Colonic mucosa (tissue), 4 donors: ENCODE results near the gene C13orf42. TPM values are rescaled to one million over a fixed set of nuclear protein-coding genes. Genes with fewer than 3 reads are reported as not detected.

Experiments used
- DNase-seq: peaks from one replicate; pipeline ENCODE4 v3.0.0-alpha.2; 2020
- H3K27ac ChIP-seq: fragments of 200-600 bp; one replicate; pipeline ENCODE4 v1.8.0; 2021
- H3K27me3 ChIP-seq: fragments of 200-600 bp; one replicate; pipeline ENCODE4 v1.8.0; 2021
- H3K36me3 ChIP-seq: fragments of 200-600 bp; one replicate; pipeline ENCODE4 v1.8.0; 2021
- H3K4me1 ChIP-seq: fragments of 200-600 bp; one replicate; pipeline ENCODE4 v1.8.0; 2021; ENCODE audit warnings: mild to moderate bottlenecking
- H3K4me3 ChIP-seq: fragments of 200-600 bp; one replicate; pipeline ENCODE4 v1.8.0; 2021
- H3K9ac ChIP-seq, 2 donors: one replicate each; pipeline ENCODE4 v1.7.0; 2013; ENCODE audit warnings: control low read depth in 2 of 2, low read depth in 2 of 2, low read length in 2 of 2
- H3K9me3 ChIP-seq: fragments of 200-600 bp; one replicate; pipeline ENCODE4 v1.8.0; 2021
- CTCF ChIP-seq: fragments of 200-600 bp; IDR thresholded peaks from one replicate; pipeline ENCODE4 v1.8.0; 2022; ENCODE audit warnings: antibody characterized with exemption, mild to moderate bottlenecking
- intact Hi-C: fragments of 100-400 bp; cut with DNase I; formaldehyde crosslinking; loops from one replicate; pipeline ENCODE4 v1.14.1; 2022
- total RNA-seq, 2 donors: library from RNA; stranded (reverse); fragmentation: NEBNext Ultra II Directional in 1 of 2; extraction: Animal tissue kit (Norgen Biotek cat#: 25700) in 1 of 2; gene quantifications; one replicate each; pipeline ENCODE4 v1.2.1, GENCODE V29; 2021
- donor health status: healthy.
- donor health status: DM: no; HTN: no; CAD: no.
- donor health status: DM: no; HTN: no; CAD: no.

Gene C13orf42
- total RNA-seq, 2 donors from 2014 or later = not detected

GRCh38 chr13:51064753-51065152, 46.3 kb downstream of the C13orf42 start:
- Histone ChIP-seq H3K4me1 (no peaks in the 10 kb centered on the region), H3K36me3 (no peaks in the 10 kb centered on the region), H3K27me3 (no peaks in the 10 kb centered on the region), H3K4me3 (no peak overlapping the region), H3K27ac (no peak overlapping the region), H3K9me3 (no peaks in the 10 kb centered on the region), H3K9ac (no peak overlapping the region)
- DNase-seq = no peak
- no peak for TF ChIP-seq CTCF
- intact Hi-C loops = no loop called here

DNA sequence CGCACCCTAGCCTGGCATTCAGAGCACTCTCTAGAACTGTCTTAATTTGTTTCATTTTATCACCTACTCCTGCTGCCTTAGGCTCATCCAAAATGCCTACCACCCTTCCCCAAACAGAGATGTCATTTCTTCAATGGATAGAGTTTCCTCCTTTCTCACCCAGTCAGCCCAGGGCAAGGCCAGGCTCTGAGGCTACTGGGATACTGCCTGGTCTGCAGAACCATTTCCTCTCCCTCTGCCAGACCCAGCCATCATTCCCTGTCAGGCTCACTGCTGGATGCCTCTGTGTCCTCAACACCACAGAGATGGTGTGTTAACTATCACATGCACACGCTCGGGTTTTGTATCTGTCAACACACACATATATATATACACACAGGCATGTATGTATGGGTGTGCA, 47.2 kb downstream of the C13orf42 start:
- no peak overlapping the region for H3K9ac ChIP-seq
- H3K9me3 ChIP-seq = no peaks in the 10 kb centered on the region
- H3K27ac ChIP-seq = no peak overlapping the region
- intact Hi-C loops = no loop called here
- no peaks in the 10 kb centered on the region for H3K36me3 ChIP-seq
- H3K4me3 ChIP-seq = no peak overlapping the region
- no peak for DNase-seq
- no peak for TF ChIP-seq CTCF
- H3K4me1 ChIP-seq = no peaks in the 10 kb centered on the region
- H3K27me3 ChIP-seq = no peaks in the 10 kb centered on the region

DNA sequence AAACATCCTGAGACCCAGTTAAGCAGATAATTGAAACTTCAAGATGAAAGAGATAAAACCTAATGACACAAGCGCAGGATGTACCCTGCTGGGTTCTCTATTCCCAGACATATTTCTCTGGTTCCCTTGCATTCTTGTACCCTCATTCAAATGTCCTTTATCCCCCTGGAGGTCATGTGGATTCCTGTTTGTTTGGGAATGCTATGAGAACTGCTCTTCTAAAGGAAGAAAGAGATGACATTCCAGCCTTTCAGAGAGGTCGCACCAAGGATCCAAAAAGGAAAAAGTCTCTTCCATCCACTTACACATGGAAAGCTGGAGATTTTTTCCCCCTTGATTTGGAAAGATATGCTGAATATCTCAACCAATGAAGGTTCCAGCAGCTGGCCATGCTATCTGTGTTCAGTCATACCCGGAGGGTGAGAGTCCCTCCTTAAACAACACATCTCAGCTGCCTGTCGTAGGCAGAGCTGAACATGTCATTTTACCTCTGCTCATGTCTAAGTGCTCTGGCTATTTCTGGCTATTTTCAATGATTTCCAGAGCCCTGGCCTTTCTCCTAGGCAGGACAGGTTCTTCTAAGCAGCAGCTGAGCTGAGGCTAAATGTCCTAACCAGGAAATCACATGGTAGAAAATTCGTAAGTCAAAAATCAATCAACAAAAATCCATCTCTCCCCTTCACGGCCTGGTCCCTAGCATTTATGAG, 52.5 kb downstream of the C13orf42 start:
- no peak for TF ChIP-seq CTCF
- Histone ChIP-seq H3K4me1 (no peaks in the 10 kb centered on the region), H3K27me3 (no peaks in the 10 kb centered on the region), H3K4me3 (no peak overlapping the region), H3K27ac (no peak overlapping the region), H3K36me3 (no peaks in the 10 kb centered on the region), H3K9ac (no peak overlapping the region), H3K9me3 (no peaks in the 10 kb centered on the region)
- intact Hi-C loops = no loop called here
- no peak for DNase-seq

- no peak overlapping the region for H3K4me3 ChIP-seq
- no peak overlapping the region for H3K9ac ChIP-seq
- no peak for DNase-seq
- H3K27ac ChIP-seq = no peak overlapping the region
- H3K4me1 ChIP-seq = no peaks in the 10 kb centered on the region
- intact Hi-C loops = no loop called here
- no peaks in the 10 kb centered on the region for H3K27me3 ChIP-seq
- TF ChIP-seq CTCF = no peak
- H3K9me3 ChIP-seq = no peaks in the 10 kb centered on the region
- no peaks in the 10 kb centered on the region for H3K36me3 ChIP-seq
These were observed 53.2 kb downstream of the C13orf42 start for GRCh38 chr13:51057906-51058305.

DNA sequence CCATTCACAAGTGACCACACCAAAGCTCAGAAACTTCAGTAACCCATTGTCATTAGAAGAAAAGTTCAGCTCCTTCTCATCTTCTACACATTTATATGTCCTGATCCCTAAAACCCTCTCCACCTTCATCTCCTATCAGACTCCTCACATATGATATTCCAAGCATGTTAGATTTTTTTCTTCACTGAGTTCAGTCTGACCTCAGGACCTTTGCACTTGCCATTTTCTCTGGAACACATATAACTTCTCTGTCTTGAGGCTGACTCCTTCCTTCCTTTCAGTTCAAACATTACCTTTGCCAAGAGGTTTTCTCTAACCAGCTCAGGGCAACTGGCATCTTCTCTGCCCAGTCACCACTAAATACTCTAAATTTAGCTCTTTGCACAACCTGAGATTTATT, 54.1 kb downstream of the C13orf42 start:
- intact Hi-C loops = no loop called here

More for the DNA sequence above, 54.1 kb downstream of the C13orf42 start:
- H3K27me3 ChIP-seq = no peaks in the 10 kb centered on the region
- no peaks in the 10 kb centered on the region for H3K9me3 ChIP-seq
- no peak for TF ChIP-seq CTCF
- no peaks in the 10 kb centered on the region for H3K4me1 ChIP-seq
- H3K9ac ChIP-seq = no peak overlapping the region
- H3K36me3 ChIP-seq = no peaks in the 10 kb centered on the region
- no peak overlapping the region for H3K27ac ChIP-seq
- DNase-seq = no peak
- H3K4me3 ChIP-seq = no peak overlapping the region
